Fibroblast of skin of right quadriceps (primary cell): ENCODE results near the gene PIK3C2G.

Experiments used
- DNase-seq: peaks from one replicate; pipeline ENCODE4 v3.0.0-alpha.2; 2013

PIK3C2G gene

GRCh38 chr12:18421867-18422266 lies 160.5 kb downstream of the PIK3C2G start:
- DNase-seq, result peak; percentile 29

DNA sequence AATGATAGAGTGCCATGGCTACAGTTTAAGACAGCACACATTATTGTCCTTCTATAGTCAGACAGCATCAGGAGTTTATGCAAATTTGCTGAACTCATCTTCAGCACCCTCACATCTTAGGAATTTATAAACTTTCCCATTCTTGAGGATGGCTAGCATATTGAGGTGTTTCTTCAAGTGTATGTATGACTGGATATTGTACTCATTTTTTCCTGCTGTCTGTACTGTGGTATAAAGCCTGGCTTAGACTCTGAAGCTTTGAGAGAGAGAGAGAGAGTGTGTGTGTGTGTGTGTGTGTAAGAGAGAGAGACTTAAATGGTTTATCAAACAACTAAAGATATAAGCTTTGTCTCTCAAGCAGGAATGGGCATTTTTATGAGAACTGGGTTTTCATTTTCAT lies 161.6 kb downstream of the PIK3C2G start:
- peak; percentile 69 for DNase-seq

GRCh38 chr12:18424857-18425256 lies 163.5 kb downstream of the PIK3C2G start:
- no peak for DNase-seq

DNA sequence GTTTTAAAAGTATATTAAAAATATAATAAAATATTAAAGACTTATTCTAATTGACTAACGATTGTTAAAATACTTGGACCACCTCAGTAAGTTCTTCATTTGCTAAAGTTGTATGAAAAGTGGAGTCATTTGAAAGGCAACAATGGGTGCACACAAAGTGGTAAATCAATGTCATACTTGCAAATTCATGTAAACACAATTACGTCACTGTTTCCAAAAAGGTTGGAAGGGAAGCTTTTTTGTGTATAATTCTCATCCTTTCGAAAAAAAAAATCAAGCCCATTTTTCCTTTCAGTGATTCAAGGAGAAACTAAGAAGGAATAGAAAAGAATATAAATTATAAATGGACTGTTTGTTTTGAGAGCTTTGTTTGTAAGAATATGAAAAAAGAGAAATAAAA lies 166.2 kb downstream of the PIK3C2G start:
- DNase-seq, result no peak

DNA sequence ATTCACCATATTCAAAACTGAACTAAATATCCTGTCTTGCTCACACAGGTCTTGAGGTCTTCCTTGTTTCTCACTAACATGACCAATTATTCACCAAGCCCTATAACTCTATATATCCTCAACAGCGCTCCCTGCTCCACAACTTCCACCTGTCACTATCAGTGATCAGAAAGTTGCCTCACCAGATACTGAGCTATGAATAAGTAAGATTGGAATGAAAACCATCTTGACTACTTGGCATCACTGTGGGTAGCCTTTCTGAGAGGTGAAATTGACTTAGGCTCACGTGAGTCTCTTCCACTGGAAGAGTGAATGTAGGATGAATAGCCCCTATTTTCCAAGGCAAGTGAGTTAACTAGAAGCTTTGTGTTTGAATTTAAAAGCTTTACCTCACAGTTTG lies 167.1 kb downstream of the PIK3C2G start:
- no peak for DNase-seq

GRCh38 chr12:18429366-18429765 lies 168.0 kb downstream of the PIK3C2G start:
- DNase-seq, result no peak

- peak; percentile 42 for DNase-seq
Measured at GRCh38 chr12:18430425-18431048, 169.2 kb downstream of the PIK3C2G start.

DNA sequence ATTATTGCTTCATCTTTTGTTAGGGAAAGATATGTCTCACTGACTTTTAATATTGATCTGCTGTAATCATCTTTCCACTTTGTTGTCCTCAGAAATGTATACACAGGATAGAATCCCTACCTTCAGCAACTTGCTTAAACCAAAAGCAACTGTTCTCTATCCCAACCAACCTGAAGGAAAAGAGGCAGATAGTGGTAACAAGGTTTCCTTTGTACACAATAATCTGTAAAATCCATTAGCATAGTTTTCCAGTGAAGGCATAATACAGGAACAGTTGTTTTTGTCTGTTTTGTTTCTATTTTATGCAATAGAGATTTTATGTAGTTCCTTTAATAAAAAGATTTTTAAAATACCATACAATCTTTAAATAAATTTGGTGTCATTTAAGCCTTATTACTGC lies 170.5 kb downstream of the PIK3C2G start:
- DNase-seq, result no peak

- no peak for DNase-seq
Measured at GRCh38 chr12:18432206-18432605, 170.9 kb downstream of the PIK3C2G start.

GRCh38 chr12:18436170-18436569 lies 174.9 kb downstream of the PIK3C2G start:
- no peak for DNase-seq

DNA sequence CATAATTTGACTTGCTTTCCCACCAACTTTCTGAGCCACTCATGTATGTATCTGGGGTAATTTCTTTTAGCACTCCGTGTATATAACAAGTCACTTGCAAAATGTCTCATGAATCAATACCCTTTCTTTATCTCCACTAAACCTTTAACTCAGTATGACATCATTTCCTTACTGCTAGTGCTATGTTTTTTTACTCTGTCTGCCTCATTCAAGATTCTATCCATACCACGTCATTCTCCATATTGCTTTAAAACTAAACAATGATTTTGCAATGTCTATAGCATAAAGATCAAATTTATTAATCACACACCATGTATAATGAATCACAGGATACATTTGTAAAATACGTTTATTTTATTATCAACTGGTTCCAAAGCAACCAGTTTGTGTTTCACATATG lies 178.2 kb downstream of the PIK3C2G start:
- peak; percentile 28 for DNase-seq

- no peak for DNase-seq
Measured at GRCh38 chr12:18443768-18444437, 182.6 kb downstream of the PIK3C2G start.

- no peak for DNase-seq
Measured at GRCh38 chr12:18446061-18446644, 184.8 kb downstream of the PIK3C2G start.

DNA sequence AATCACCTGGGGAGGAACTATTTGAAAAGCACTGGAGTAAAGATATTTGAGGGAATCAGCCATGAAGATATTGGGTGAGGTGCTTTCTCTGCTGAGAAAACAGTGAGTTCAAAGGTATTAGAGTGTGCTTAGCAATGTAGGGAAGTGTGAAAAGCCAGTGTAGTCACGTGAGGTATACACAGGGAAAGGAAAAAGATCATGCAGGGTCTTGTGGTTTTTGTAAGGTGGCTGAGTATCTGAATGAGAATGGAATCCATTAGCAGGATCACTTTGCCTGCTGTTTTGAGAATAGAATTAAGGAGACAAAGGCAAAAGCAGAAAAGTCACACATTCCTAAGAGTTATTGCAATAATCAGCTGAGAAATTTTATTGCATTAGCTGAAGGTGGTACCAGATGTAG lies 193.0 kb downstream of the PIK3C2G start:
- DNase-seq, result no peak

DNA sequence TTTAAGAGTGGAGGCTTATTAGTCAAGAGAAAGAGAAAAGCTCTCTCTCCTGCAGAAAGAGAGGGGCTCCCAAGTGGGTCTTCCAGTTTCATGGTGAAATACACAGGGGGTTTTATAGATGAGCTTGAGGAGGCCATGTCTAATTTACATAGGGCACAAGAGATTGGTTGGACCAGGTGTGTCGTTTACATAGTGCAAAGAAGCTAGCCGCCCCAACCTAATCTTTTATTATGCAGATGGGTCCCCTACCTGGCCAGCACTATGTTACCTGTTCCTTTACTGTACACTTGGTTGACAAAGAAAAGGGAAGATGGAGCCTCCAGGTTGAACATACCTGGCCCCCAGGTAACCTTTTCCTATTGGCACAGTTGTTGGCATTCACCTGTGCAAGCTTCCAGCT lies 195.0 kb downstream of the PIK3C2G start:
- DNase-seq, result no peak

DNA sequence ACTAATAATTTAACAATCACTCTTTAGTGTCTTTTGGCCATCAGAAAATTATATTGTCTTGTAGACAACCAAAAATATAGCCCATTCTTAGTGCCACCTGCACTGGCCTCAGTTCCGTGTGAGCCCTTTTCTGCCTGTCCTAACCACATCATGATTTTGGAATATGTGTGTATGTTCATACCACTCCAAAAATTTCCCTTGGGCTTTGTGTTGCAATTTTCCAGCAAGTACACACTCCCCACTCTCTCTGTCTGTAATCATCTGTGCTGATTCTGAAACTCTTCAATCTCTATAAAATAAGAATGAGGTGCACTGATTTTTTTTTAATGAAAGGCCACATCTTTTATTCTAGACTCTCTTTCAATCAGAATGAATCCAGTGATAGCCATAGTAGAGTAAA lies 196.0 kb downstream of the PIK3C2G start:
- no peak for DNase-seq

DNA sequence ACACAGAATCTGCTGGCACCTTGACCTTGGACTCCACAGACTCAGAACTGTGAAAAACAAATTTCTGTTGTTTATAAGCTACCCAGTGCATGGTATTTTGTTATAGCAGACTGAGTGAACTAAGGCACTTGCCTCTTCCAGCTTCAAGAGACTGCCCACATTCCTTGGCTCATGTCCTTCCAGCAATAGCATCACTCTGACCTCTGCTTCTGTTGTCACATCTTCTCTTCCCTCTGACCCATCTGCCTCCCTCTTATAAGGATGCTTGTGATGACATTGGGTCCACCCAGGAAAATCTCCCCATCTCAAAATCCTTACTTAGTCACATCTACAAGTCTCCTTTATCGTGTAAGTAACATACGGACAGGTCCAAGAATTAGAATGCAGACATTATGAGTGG lies 200.4 kb downstream of the PIK3C2G start:
- no peak for DNase-seq

DNA sequence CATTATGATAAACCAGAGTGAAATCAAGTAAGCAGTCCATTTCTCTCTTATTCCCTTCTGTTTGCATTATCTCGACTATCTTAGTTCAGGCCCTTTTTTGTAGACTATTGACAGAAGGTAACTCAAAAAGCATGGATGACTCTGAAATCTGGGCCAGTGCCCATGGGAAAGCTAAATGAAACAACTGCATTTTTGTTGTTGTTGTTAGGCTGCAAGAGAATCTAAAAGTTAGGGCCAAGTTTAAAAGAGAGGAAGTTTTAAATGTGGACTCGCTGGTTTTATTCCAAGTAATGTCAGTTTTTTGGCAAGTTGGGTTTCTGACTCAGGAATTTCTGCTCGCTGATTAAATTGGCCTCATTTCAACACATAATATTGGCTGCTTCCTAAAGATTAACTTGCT lies 201.1 kb downstream of the PIK3C2G start:
- DNase-seq, result peak; percentile 85

GRCh38 chr12:18467620-18468245 lies 206.4 kb downstream of the PIK3C2G start:
- no peak for DNase-seq

- DNase-seq, result peak; percentile 71
Measured at GRCh38 chr12:18468246-18469075, 207.1 kb downstream of the PIK3C2G start.

DNA sequence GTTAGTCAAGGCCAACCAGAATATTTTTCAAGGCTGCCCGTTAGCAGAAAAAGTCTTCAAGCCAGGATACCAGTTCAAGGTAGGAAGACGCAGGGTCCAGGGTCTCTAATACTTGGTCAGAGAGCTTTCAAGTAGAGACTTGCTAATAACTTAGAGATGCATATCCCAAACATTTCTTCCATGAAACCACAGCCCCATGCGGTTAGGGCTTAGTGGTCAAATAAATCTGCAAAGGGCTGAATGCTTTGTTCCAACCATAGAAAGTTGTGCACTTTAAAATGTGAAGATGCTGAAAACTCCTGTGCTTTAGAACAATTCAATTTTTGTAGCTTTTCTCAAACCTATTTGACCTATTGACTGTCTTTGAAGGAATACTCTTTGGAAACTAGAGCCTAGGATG lies 208.9 kb downstream of the PIK3C2G start:
- peak; percentile 19 for DNase-seq

DNA sequence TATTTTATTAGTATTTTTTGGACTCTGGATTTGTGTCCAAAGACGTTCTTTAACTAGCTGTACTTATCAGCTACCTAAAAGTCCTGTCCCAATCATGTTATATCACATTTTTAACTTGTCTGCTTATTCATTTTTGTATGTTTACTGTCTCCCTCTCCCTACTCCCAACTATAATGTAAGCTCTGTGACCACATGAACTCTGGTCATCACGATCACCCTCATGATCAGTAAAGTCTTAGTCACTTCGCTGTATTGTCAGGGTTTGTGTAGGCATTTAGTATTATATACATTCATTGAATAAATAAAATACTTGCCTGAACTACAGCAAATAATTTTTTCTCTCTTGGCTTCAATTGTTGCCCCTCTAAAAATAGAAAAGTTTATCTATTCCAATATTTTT lies 211.0 kb downstream of the PIK3C2G start:
- no peak for DNase-seq

- DNase-seq, result no peak
Measured at GRCh38 chr12:18472806-18473205, 211.5 kb downstream of the PIK3C2G start.
